IMR-90 (cell line): ENCODE measurements around the gene C1QC. TPM values are rescaled to one million over a fixed set of nuclear protein-coding genes. Genes with fewer than 3 reads are reported as not detected.

Source experiments
- ATAC-seq: fragments of 200-7000 bp; cut with Tn5 transposase; 2 replicates; pipeline ENCODE4 v1.9.1; 2020; ENCODE audit warnings: low read depth, mild to moderate bottlenecking, moderate library complexity
- BruUV-seq: library from RNA; stranded (reverse); fragments of 400-500 nt; replicated peaks from 2 replicates; lab custom pipeline; 2021; lab: Mats Ljungman, UMichigan
- CTCF ChIA-PET: fragments of 300-600 bp; formaldehyde crosslinking; extraction: SDS; loops from one replicate; lab custom pipeline; 2021; ENCODE audit warnings: antibody characterized with exemption; lab: Yijun Ruan, JAX
- POLR2A ChIA-PET: fragments of 300-600 bp; sonication (Branson Sonifier 250); formaldehyde crosslinking; loops from one replicate; lab custom pipeline; 2022; ENCODE audit warnings: antibody characterized with exemption; ENCODE audit not compliant: unreplicated experiment; lab: Charles Lee
- DNase-seq: peaks from one replicate; pipeline ENCODE4 v3.0.0; 2013
- H2AFZ ChIP-seq: replicated peaks from 2 replicates; pipeline ENCODE3; 2013; ENCODE audit warnings: low read length, mild to moderate bottlenecking; ENCODE audit not compliant: poor library complexity
- H2AK5ac ChIP-seq: 2 replicates; pipeline ENCODE4 v1.6.1; 2013; ENCODE audit warnings: low read depth, low read length, inconsistent platforms
- H2AK9ac ChIP-seq: replicated peaks from 2 replicates; pipeline ENCODE3; 2013; ENCODE audit warnings: mild to moderate bottlenecking, low read depth, low read length, moderate library complexity; ENCODE audit not compliant: poor library complexity
- H2BK120ac ChIP-seq: 2 replicates; pipeline ENCODE4 v1.6.1; 2013; ENCODE audit warnings: low read depth, low read length, inconsistent platforms
- H2BK15ac ChIP-seq: 3 replicates; pipeline ENCODE4 v1.6.1; 2013; ENCODE audit warnings: low read depth, low read length, inconsistent platforms
- H2BK20ac ChIP-seq: 2 replicates; pipeline ENCODE4 v1.6.1; 2013; ENCODE audit warnings: low read depth, mild to moderate bottlenecking, inconsistent platforms, low read length, moderate library complexity
- H2BK5ac ChIP-seq: 2 replicates; pipeline ENCODE4 v1.6.1; 2013; ENCODE audit warnings: mild to moderate bottlenecking, low read depth, low read length, inconsistent platforms; ENCODE audit not compliant: poor library complexity, severe bottlenecking
- H3K14ac ChIP-seq: replicated peaks from 2 replicates; pipeline ENCODE4 v1.6.1; 2013; ENCODE audit warnings: low read depth, low read length, inconsistent platforms
- H3K18ac ChIP-seq: 2 replicates; pipeline ENCODE4 v1.6.1; 2013; ENCODE audit warnings: low read depth, low read length, control low read depth
- H3K23ac ChIP-seq: 2 replicates; pipeline ENCODE4 v1.6.1; 2013; ENCODE audit warnings: low read depth, low read length, inconsistent platforms
- H3K27ac ChIP-seq: 2 replicates; pipeline ENCODE4 v1.5.1; 2013; ENCODE audit warnings: mild to moderate bottlenecking, control low read depth, low read length; ENCODE audit not compliant: insufficient read depth
- H3K27me3 ChIP-seq: 2 replicates; pipeline ENCODE4 v1.6.1; 2013; ENCODE audit warnings: low read length; ENCODE audit not compliant: control insufficient read depth, insufficient read depth
- H3K36me3 ChIP-seq: 2 replicates; pipeline ENCODE4 v1.6.1; 2013; ENCODE audit warnings: low read length, mixed read lengths; ENCODE audit not compliant: control insufficient read depth, insufficient read depth
- H3K4ac ChIP-seq: 2 replicates; pipeline ENCODE4 v1.6.1; 2013; ENCODE audit warnings: low read depth, low read length, inconsistent platforms
- H3K4me1 ChIP-seq: 2 replicates; pipeline ENCODE4 v1.6.1; 2013; ENCODE audit warnings: low read length, mixed read lengths; ENCODE audit not compliant: control insufficient read depth, insufficient read depth
- H3K4me2 ChIP-seq: 2 replicates; pipeline ENCODE4 v1.6.1; 2013; ENCODE audit warnings: low read depth, mild to moderate bottlenecking, control low read depth, low read length, moderate library complexity
- H3K4me3 ChIP-seq: 2 replicates; pipeline ENCODE4 v1.5.1; 2013; ENCODE audit warnings: low read depth, mild to moderate bottlenecking, control low read depth, low read length, moderate library complexity; ENCODE audit not compliant: insufficient read depth
- H3K56ac ChIP-seq: 2 replicates; pipeline ENCODE4 v1.6.1; 2013; ENCODE audit warnings: low read length, inconsistent platforms; ENCODE audit not compliant: insufficient read depth; ENCODE audit errors: extremely low read depth
- H3K79me1 ChIP-seq, 2 experiments: 2 replicates each; pipeline ENCODE4 v1.6.1; 2013; ENCODE audit warnings: low read length in 2 of 2, inconsistent platforms in 1 of 2, low read depth in 1 of 2
- H3K9ac ChIP-seq: 2 replicates; pipeline ENCODE4 v1.6.1; 2013; ENCODE audit warnings: low read depth, low read length, control low read depth
- H3K9me1 ChIP-seq: 2 replicates; pipeline ENCODE4 v1.6.1; 2013; ENCODE audit warnings: low read length, inconsistent platforms; ENCODE audit not compliant: insufficient read depth
- H3K9me3 ChIP-seq: 2 replicates; pipeline ENCODE4 v1.6.1; 2013; ENCODE audit warnings: low read length; ENCODE audit not compliant: control insufficient read depth, insufficient read depth
- H4K20me1 ChIP-seq: 2 replicates; pipeline ENCODE4 v1.6.1; 2013; ENCODE audit warnings: low read length, inconsistent platforms; ENCODE audit not compliant: insufficient read depth
- H4K5ac ChIP-seq: 2 replicates; pipeline ENCODE4 v1.6.1; 2013; ENCODE audit warnings: mild to moderate bottlenecking, low read depth, low read length, control low read depth
- H4K8ac ChIP-seq, 2 experiments: 2 replicates each; pipeline ENCODE4 v1.6.1; 2013; ENCODE audit warnings: low read depth in 2 of 2, low read length in 2 of 2, control low read depth in 1 of 2, inconsistent platforms in 1 of 2
- H4K91ac ChIP-seq: 2 replicates; pipeline ENCODE4 v1.6.1; 2013; ENCODE audit warnings: low read depth, low read length, inconsistent platforms; ENCODE audit not compliant: insufficient read depth
- FOS ChIP-seq: fragments of 150-350 bp; IDR thresholded peaks from 2 replicates; pipeline ENCODE4 v1.6.1; 2016; ENCODE audit warnings: low read depth, low read length
- WGBS, 2 experiments: methylation state at CpG; one replicate each; pipeline versions ENCODE4 v1.1.5 to v1.1.7; 2013; ENCODE audit warnings: missing lambda C conversion rate in 2 of 2; ENCODE audit not compliant: insufficient read length in 1 of 2; ENCODE audit errors: extremely low coverage in 2 of 2; 5-methylcytosine and 5-hydroxymethylcytosine counted together
- dilution Hi-C: fragments of 300-500 bp; cut with HindIII; formaldehyde crosslinking; loops from one replicate; pipeline ENCODE4 v1.14.3; 2018; ENCODE audit warnings: low sequenced_read_pairs; ENCODE audit not compliant: unreplicated experiment
- in situ Hi-C: fragments of 300-500 bp; cut with MboI; formaldehyde crosslinking; loops from 3 replicates; pipeline ENCODE4 v1.14.3; 2019; ENCODE audit warnings: low sequenced_read_pairs, inconsistent platforms, mixed read lengths
- intact Hi-C: fragments of 100-400 bp; cut with micrococcal nuclease; formaldehyde crosslinking; loops from 2 replicates; pipeline ENCODE4 v1.10.0; 2022
- polyA plus RNA-seq, 3 experiments: library from polyadenylated mRNA; depleted of rRNA; stranded (reverse); fragments of >200 nt; gene quantifications; 2 replicates each; pipeline ENCODE4 v1.2.3, GENCODE V29; 2012; ENCODE audit warnings: low replicate concordance in 1 of 3
- total RNA-seq: library from RNA; depleted of rRNA; stranded (reverse); fragments of >200 nt; gene quantifications from 2 replicates; pipeline ENCODE4 v1.2.3, GENCODE V29; 2012

The C1QC gene
- total and polyA plus RNA-seq, 2 of the 4 experiments (the other 2 are of a cell fraction), result not detected

GRCh38 chr1:22652881-22653316 lies 9.5 kb downstream of the C1QC start, which contains the start of gene C1QB:
TSS of gene C1QB (plus strand) at chr1:22653236. CDS start at chr1:22659463, 6,227 bp downstream.
- H3K36me3 ChIP-seq, result no peaks in the 10 kb centered on the region
- no peak within 1 kb of the TSS for H4K8ac ChIP-seq
- no peak within 1 kb of the TSS for H3K18ac ChIP-seq
- intact Hi-C loops (no loop called here), in situ Hi-C loops (no loop called here), dilution Hi-C loops (no loop called here)
- CTCF ChIA-PET, result no interaction called here
- H3K23ac ChIP-seq, result no peak within 1 kb of the TSS
- no peak within 1 kb of the TSS for H2BK120ac ChIP-seq
- POLR2A ChIA-PET, result no interaction called here
- peaks cover 79% of the 10 kb centered on the region for H3K27me3 ChIP-seq
- H2BK5ac ChIP-seq, result no peak within 1 kb of the TSS
- no peak for ATAC-seq
- no peaks in the 10 kb centered on the region for H3K4me1 ChIP-seq
- H2BK20ac ChIP-seq, result no peak within 1 kb of the TSS
- H3K4ac ChIP-seq, result no peak within 1 kb of the TSS
- no peaks in the 10 kb centered on the region for H3K9me3 ChIP-seq
- no peak within 1 kb of the TSS for H2BK15ac ChIP-seq
- H3K14ac ChIP-seq, result no peak within 1 kb of the TSS
- H3K9ac ChIP-seq, result no peak within 1 kb of the TSS
- H3K79me1 ChIP-seq, result no peaks in the 10 kb centered on the region
- H3K56ac ChIP-seq, result no peak within 1 kb of the TSS
- H4K91ac ChIP-seq, result no peak within 1 kb of the TSS
- H3K4me2 ChIP-seq, result no peak within 1 kb of the TSS
- TF ChIP-seq FOS, result no peak
- H4K5ac ChIP-seq, result no peak within 1 kb of the TSS
- no peak within 1 kb of the TSS for H2AK5ac ChIP-seq
- no peak within 1 kb of the TSS for H2AFZ ChIP-seq
- H4K20me1 ChIP-seq, result no peaks in the 10 kb centered on the region
- no peak within 1 kb of the TSS for H3K4me3 ChIP-seq
- no TSS peak for BruUV-seq
- whole genome bisulfite sequencing, 2 experiments, result 68% methylated on average over 8 of the region's 13 CpGs; no CpG with 5 or more reads in 1 of the 2 experiments
- DNase-seq, result no peak
- no peak within 1 kb of the TSS for H2AK9ac ChIP-seq
- H3K27ac ChIP-seq, result no peak within 1 kb of the TSS
- H3K9me1 ChIP-seq, result no peaks in the 10 kb centered on the region
